Brain pericyte (primary cell): ENCODE results near the gene PAIP2B.

Experiments used
- DNase-seq: peaks from one replicate; pipeline ENCODE4 v3.0.0-alpha.2; 2012; ENCODE audit warnings: low read depth, low spot score

Gene PAIP2B

GRCh38 chr2:71154279-71154678 is 72.6 kb downstream of the PAIP2B start:
- no peak for DNase-seq

- DNase-seq = no peak
Observed at GRCh38 chr2:71153585-71154224, 73.2 kb downstream of the PAIP2B start.

- DNase-seq = no peak
Observed at GRCh38 chr2:71151620-71152019, 75.3 kb downstream of the PAIP2B start.

GRCh38 chr2:71150082-71150816 is 76.7 kb downstream of the PAIP2B start:
- DNase-seq = no peak

- no peak for DNase-seq
Observed at GRCh38 chr2:71148506-71149063, 78.3 kb downstream of the PAIP2B start.

GRCh38 chr2:71143782-71144181 is 83.1 kb downstream of the PAIP2B start:
- no peak for DNase-seq

GRCh38 chr2:71136174-71136573 is 90.7 kb downstream of the PAIP2B start:
- DNase-seq = no peak

GRCh38 chr2:71133603-71134002 is 93.3 kb downstream of the PAIP2B start:
- no peak for DNase-seq
